HG03139 (cell line): ENCODE results near the gene MECP2.

ENCODE experiments used
- ATAC-seq: cut with Tn5 transposase; IDR thresholded peaks from one replicate; pipeline ENCODE4 v1.9.1; 2021; ENCODE audit not compliant: unreplicated experiment

The MECP2 gene

DNA sequence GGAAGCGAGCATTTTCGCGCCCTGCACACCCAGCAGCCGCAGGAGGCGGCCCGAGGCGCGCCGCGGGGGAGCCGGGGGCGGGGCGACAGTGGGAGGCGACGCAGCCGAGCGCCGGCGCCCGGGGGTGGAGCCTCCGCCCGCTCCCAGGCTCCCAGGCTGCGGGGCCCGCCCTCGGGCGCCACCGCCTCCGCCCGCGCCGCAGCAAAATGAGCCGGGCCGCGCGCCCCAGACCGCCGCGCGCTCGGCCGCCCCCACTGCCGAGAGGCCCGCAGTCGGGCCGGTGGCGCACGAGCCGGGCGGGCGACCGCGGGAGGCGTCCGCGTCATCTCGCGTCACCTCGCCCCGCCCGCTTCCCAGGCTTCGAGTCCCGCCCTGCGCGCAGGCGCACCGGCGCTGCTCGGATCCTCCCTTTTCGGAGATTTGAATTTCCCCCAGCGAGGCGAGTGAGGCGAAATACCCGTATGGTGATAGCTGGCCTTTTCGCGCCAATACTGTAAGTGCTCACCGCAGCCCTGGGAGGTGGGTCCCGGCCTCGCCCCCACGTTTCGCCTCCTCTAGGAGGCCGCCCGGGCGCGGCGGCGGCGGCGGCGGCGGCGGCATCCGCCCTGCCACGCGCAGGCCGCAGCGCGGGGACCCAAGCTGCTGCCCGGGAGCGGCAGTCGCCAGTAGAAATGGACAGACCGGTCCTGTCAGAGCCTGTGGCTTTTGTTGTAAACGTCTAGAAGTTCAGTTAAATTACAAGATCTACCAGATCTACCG, 125.0 kb downstream of the MECP2 start, which contains the start of gene TMEM187:
Gene TMEM187, plus strand, starts transcription at position 387 of the 759 bp plus-strand sequence. CDS start 9,309 bp downstream, outside the sequence.
- ATAC-seq, result peak; percentile 32
